GM12872 (cell line): ENCODE results near the gene ELF1.

Experiments
- TF ChIP-seq, protein P1 (sequence below): IDR thresholded peaks from 3 replicates; pipeline ENCODE4 v1.5.1; 2011; ENCODE audit warnings: low read depth, mild to moderate bottlenecking, low read length, moderate library complexity; ENCODE audit not compliant: insufficient read depth

Gene ELF1

GRCh38 chr13:40895227-40896184, 123.6 kb downstream of the ELF1 start:
- TF ChIP-seq, protein P1, sequence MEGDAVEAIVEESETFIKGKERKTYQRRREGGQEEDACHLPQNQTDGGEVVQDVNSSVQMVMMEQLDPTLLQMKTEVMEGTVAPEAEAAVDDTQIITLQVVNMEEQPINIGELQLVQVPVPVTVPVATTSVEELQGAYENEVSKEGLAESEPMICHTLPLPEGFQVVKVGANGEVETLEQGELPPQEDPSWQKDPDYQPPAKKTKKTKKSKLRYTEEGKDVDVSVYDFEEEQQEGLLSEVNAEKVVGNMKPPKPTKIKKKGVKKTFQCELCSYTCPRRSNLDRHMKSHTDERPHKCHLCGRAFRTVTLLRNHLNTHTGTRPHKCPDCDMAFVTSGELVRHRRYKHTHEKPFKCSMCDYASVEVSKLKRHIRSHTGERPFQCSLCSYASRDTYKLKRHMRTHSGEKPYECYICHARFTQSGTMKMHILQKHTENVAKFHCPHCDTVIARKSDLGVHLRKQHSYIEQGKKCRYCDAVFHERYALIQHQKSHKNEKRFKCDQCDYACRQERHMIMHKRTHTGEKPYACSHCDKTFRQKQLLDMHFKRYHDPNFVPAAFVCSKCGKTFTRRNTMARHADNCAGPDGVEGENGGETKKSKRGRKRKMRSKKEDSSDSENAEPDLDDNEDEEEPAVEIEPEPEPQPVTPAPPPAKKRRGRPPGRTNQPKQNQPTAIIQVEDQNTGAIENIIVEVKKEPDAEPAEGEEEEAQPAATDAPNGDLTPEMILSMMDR = no peak

DNA sequence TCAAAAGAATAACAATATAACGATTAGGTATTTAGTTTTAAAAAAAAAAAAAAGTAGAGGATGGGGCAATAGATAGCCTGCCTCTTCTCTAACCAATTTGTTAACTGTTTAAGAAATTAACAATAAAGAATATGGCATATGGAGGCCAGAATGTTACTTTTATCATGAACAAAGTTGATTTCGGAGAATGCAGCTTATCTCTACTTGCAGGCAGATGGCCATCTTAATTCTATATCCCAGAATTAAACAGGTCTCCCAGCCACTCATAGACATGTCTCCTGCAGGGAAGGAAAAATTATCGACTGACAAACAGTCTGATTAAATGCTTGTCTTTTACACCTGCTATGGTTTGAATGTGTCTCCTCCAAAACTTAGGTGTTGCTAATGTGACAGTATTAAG, 133.1 kb downstream of the ELF1 start:
- TF ChIP-seq, protein P1 = no peak
